H9 (cell line): ENCODE data around the gene FOXK1. TPM values are rescaled to one million over a fixed set of nuclear protein-coding genes. Genes with fewer than 3 reads are reported as not detected.

ENCODE experiments used
- DNase-seq: peaks from one replicate; pipeline ENCODE4 v3.0.0-alpha.2; 2017
- H2AFZ ChIP-seq: one replicate; pipeline ENCODE4 v1.6.1; 2013; ENCODE audit warnings: mild to moderate bottlenecking, low read length, control low read depth, moderate library complexity
- H2AK5ac ChIP-seq: 2 replicates; pipeline ENCODE4 v1.6.1; 2013; ENCODE audit warnings: low read length, control low read depth, mixed read lengths; ENCODE audit not compliant: insufficient read length
- H2BK120ac ChIP-seq: one replicate; pipeline ENCODE4 v1.6.1; 2013; ENCODE audit warnings: low read depth, mild to moderate bottlenecking, low read length, control low read depth, inconsistent platforms; ENCODE audit not compliant: poor library complexity, severe bottlenecking
- H2BK12ac ChIP-seq: 2 replicates; pipeline ENCODE4 v1.6.1; 2013; ENCODE audit warnings: low read length, control low read depth, mixed read lengths, low read depth; ENCODE audit not compliant: insufficient read length
- H2BK15ac ChIP-seq: 2 replicates; pipeline ENCODE4 v1.6.1; 2013; ENCODE audit warnings: low read depth, low read length, control low read depth
- H2BK20ac ChIP-seq: one replicate; pipeline ENCODE4 v1.6.1; 2013; ENCODE audit warnings: low read depth, mild to moderate bottlenecking, low read length, control low read depth, inconsistent platforms; ENCODE audit not compliant: poor library complexity, severe bottlenecking
- H2BK5ac ChIP-seq: 2 replicates; pipeline ENCODE4 v1.6.1; 2013; ENCODE audit warnings: low read length, control low read depth, mixed read lengths; ENCODE audit not compliant: insufficient read length
- H3K14ac ChIP-seq: 2 replicates; pipeline ENCODE4 v1.6.1; 2013; ENCODE audit warnings: low read length, control low read depth; ENCODE audit not compliant: insufficient read depth
- H3K18ac ChIP-seq: 2 replicates; pipeline ENCODE4 v1.6.1; 2013; ENCODE audit warnings: low read depth, mild to moderate bottlenecking, mixed read lengths, low read length, control low read depth; ENCODE audit not compliant: insufficient read length
- H3K23ac ChIP-seq: 2 replicates; pipeline ENCODE4 v1.6.1; 2013; ENCODE audit warnings: low read length, control low read depth, mixed read lengths, low read depth; ENCODE audit not compliant: insufficient read length
- H3K23me2 ChIP-seq: 2 replicates; pipeline ENCODE4 v1.6.1; 2013; ENCODE audit warnings: low read depth, mild to moderate bottlenecking, mixed read lengths, low read length, control low read depth; ENCODE audit not compliant: insufficient read length, poor library complexity, severe bottlenecking
- H3K27ac ChIP-seq: 2 replicates; pipeline ENCODE4 v1.5.1; 2013; ENCODE audit warnings: low read length, control low read depth, mixed read lengths, low read depth; ENCODE audit not compliant: insufficient read length
- H3K27me3 ChIP-seq: 2 replicates; pipeline ENCODE4 v1.6.1; 2013; ENCODE audit warnings: low read length, control low read depth, inconsistent platforms; ENCODE audit not compliant: insufficient read depth
- H3K4ac ChIP-seq: 2 replicates; pipeline ENCODE4 v1.6.1; 2013; ENCODE audit warnings: low read depth, mild to moderate bottlenecking, control low read depth, inconsistent platforms, low read length, moderate library complexity
- H3K4me1 ChIP-seq: 2 replicates; pipeline ENCODE4 v1.6.1; 2013; ENCODE audit warnings: low read length, control low read depth, inconsistent platforms; ENCODE audit not compliant: insufficient read depth
- H3K4me2 ChIP-seq: 2 replicates; pipeline ENCODE4 v1.6.1; 2013; ENCODE audit warnings: low read length, control low read depth, mixed read lengths; ENCODE audit not compliant: insufficient read length, insufficient read depth
- H3K56ac ChIP-seq: 2 replicates; pipeline ENCODE4 v1.6.1; 2013; ENCODE audit warnings: low read depth, mild to moderate bottlenecking, mixed read lengths, low read length, control low read depth; ENCODE audit not compliant: insufficient read length
- H3K79me1 ChIP-seq: 2 replicates; pipeline ENCODE4 v1.6.1; 2013; ENCODE audit warnings: low read depth, mild to moderate bottlenecking, moderate library complexity, low read length, control low read depth, inconsistent platforms; ENCODE audit not compliant: insufficient read depth, poor library complexity, severe bottlenecking
- H3K79me2 ChIP-seq: 2 replicates; pipeline ENCODE4 v1.6.1; 2013; ENCODE audit warnings: low read length, control low read depth, inconsistent platforms; ENCODE audit not compliant: insufficient read depth
- H3K9ac ChIP-seq: 2 replicates; pipeline ENCODE4 v1.6.1; 2013; ENCODE audit warnings: low read length, control low read depth, mixed read lengths; ENCODE audit not compliant: insufficient read length; ENCODE audit errors: extremely low read depth
- H3K9me3 ChIP-seq: one replicate; pipeline ENCODE4 v1.6.1; 2013; ENCODE audit warnings: low read depth, low read length, inconsistent platforms; ENCODE audit not compliant: control insufficient read depth
- H3T11ph ChIP-seq: one replicate; pipeline ENCODE4 v1.6.1; 2013; ENCODE audit warnings: mild to moderate bottlenecking, low read length, control low read depth, inconsistent platforms
- H4K20me1 ChIP-seq: one replicate; pipeline ENCODE4 v1.6.1; 2013; ENCODE audit not compliant: control insufficient read depth, insufficient read length, insufficient read depth
- H4K5ac ChIP-seq: 2 replicates; pipeline ENCODE4 v1.6.1; 2013; ENCODE audit warnings: low read depth, mild to moderate bottlenecking, mixed read lengths, low read length, control low read depth; ENCODE audit not compliant: insufficient read length
- H4K8ac ChIP-seq: replicated peaks from 2 replicates; pipeline ENCODE4 v1.6.1; 2013; ENCODE audit warnings: low read length, control low read depth, mixed read lengths, low read depth; ENCODE audit not compliant: insufficient read length
- H4K91ac ChIP-seq: 2 replicates; pipeline ENCODE4 v1.6.1; 2013; ENCODE audit warnings: low read depth, mild to moderate bottlenecking, moderate library complexity, mixed read lengths, low read length, control low read depth; ENCODE audit not compliant: insufficient read length
- H3K27ac Mint-ChIP-seq, 3 experiments: 2 replicates in 2 of 3; 3 replicates in 1 of 3; pipeline ENCODE4 v1.8.0; 2020 to 2021; ENCODE audit warnings: mixed read lengths in 3 of 3, mild to moderate bottlenecking in 1 of 3, moderate library complexity in 1 of 3
- H3K27me3 Mint-ChIP-seq: 2 replicates; pipeline ENCODE4 v1.8.0; 2021; ENCODE audit warnings: low read depth, mild to moderate bottlenecking, moderate library complexity, mixed read lengths
- H3K36me3 Mint-ChIP-seq, 3 experiments: 2 replicates in 2 of 3; 3 replicates in 1 of 3; pipeline ENCODE4 v1.8.0; 2020 to 2021; ENCODE audit warnings: low read depth in 3 of 3, mixed read lengths in 3 of 3; ENCODE audit not compliant: insufficient read depth in 1 of 3
- H3K4me1 Mint-ChIP-seq, 2 experiments: 2 replicates each; pipeline ENCODE4 v1.8.0; 2020; ENCODE audit warnings: mixed read lengths in 2 of 2
- H3K4me3 Mint-ChIP-seq, 2 experiments: 2 replicates in 1 of 2; 3 replicates in 1 of 2; pipeline ENCODE4 v1.8.0; 2020 to 2021; ENCODE audit warnings: mild to moderate bottlenecking in 2 of 2, mixed read lengths in 2 of 2, moderate library complexity in 1 of 2
- H3K9me3 Mint-ChIP-seq, 2 experiments: 2 replicates in 1 of 2; 3 replicates in 1 of 2; pipeline ENCODE4 v1.8.0; 2020; ENCODE audit warnings: mild to moderate bottlenecking in 2 of 2, mixed read lengths in 2 of 2, moderate library complexity in 1 of 2
- WGBS: extraction: QIAGEN DNeasy Blood & Tissue Kit; methylation state at CpG from one replicate; pipeline ENCODE4 v1.1.7; 2013; ENCODE audit warnings: missing lambda C conversion rate, low lambda C conversion rate, mixed read lengths; ENCODE audit not compliant: insufficient read length; ENCODE audit errors: extremely low coverage; 5-methylcytosine and 5-hydroxymethylcytosine counted together
- total RNA-seq: library from RNA; stranded (reverse); gene quantifications from 2 replicates; pipeline ENCODE4 v1.2.1, GENCODE V29; 2021
- TF ChIP-seq, protein P1 (sequence below): fragments of 200-600 bp; sonication (generic); conservative IDR thresholded peaks from 3 replicates; pipeline ENCODE4 v1.8.0; 2021; ENCODE audit warnings: antibody characterized with exemption, mild to moderate bottlenecking

The FOXK1 gene
- total RNA-seq, 1 experiment from 2014 or later = 14.4 TPM

DNA sequence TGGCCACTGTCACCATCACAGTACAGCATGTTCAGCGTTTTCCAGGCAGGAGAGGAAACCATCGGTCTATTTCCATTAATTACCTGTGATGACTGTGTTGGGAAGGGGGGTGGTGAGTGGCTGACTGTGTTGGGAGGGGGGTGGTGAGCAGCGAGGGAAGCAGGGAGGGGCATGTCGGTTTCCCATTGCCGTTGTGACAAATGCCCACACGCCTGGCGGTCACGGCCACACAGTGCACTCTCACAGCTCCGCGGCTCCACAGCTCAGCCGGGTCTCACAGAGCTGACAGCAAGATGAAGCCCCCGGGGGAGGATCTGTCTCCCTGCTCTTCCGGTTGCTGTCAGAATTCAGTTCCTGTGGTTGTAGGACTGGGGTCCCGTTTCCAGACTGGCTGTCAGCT is 132.3 kb downstream of the FOXK1 start:
- no peak overlapping the region; a peak in 1 of 7 replicates for H3K27ac Mint-ChIP-seq
- Histone ChIP-seq H2BK120ac (no peak overlapping the region), H3K79me1 (no peaks in the 10 kb centered on the region), H2BK5ac (no peak overlapping the region), H2BK20ac (no peak overlapping the region), H4K8ac (no peak overlapping the region), H3K23me2 (no peaks in the 10 kb centered on the region), H3K4ac (no peak overlapping the region), H3K79me2 (no peaks in the 10 kb centered on the region), H4K20me1 (no peaks in the 10 kb centered on the region), H3K27ac (no peak overlapping the region), H2AFZ (no peak overlapping the region), H2AK5ac (no peak overlapping the region), H3K9me3 (no peaks in the 10 kb centered on the region), H2BK12ac (no peak overlapping the region), H3K56ac (no peak overlapping the region), H3K23ac (no peak overlapping the region), H3K9ac (no peak overlapping the region), H4K5ac (no peak overlapping the region), H3K4me1 (no peaks in the 10 kb centered on the region), H2BK15ac (no peak overlapping the region), H4K91ac (no peak overlapping the region), H3K27me3 (no peaks in the 10 kb centered on the region), H3K14ac (no peak overlapping the region), H3K4me2 (no peak overlapping the region), H3T11ph (no peak overlapping the region), H3K18ac (no peak overlapping the region)
- peaks cover 0 to 10% (median 0%) of the 10 kb centered on the region in 3 experiments; a peak in 2 of 7 replicates for H3K36me3 Mint-ChIP-seq
- peaks cover 1 to 6% of the 10 kb centered on the region in 2 experiments; a peak in 2 of 5 replicates for H3K9me3 Mint-ChIP-seq
- no peak for DNase-seq
- H3K4me3 Mint-ChIP-seq = no peak overlapping the region
- H3K27me3 Mint-ChIP-seq = peaks cover 4% of the 10 kb centered on the region
- H3K4me1 Mint-ChIP-seq = no peaks in the 10 kb centered on the region
- TF ChIP-seq, protein P1, sequence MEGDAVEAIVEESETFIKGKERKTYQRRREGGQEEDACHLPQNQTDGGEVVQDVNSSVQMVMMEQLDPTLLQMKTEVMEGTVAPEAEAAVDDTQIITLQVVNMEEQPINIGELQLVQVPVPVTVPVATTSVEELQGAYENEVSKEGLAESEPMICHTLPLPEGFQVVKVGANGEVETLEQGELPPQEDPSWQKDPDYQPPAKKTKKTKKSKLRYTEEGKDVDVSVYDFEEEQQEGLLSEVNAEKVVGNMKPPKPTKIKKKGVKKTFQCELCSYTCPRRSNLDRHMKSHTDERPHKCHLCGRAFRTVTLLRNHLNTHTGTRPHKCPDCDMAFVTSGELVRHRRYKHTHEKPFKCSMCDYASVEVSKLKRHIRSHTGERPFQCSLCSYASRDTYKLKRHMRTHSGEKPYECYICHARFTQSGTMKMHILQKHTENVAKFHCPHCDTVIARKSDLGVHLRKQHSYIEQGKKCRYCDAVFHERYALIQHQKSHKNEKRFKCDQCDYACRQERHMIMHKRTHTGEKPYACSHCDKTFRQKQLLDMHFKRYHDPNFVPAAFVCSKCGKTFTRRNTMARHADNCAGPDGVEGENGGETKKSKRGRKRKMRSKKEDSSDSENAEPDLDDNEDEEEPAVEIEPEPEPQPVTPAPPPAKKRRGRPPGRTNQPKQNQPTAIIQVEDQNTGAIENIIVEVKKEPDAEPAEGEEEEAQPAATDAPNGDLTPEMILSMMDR = no peak
- WGBS = no CpG with 5 or more reads among the region's 14 CpGs
